ENCODE data around the gene SH3D19. TPM values are rescaled to one million over a fixed set of nuclear protein-coding genes. Genes with fewer than 3 reads are reported as not detected.

Gene SH3D19
- total RNA-seq, 4 donors from 2014 or later, result 117 to 201 (median 130) TPM

DNA sequence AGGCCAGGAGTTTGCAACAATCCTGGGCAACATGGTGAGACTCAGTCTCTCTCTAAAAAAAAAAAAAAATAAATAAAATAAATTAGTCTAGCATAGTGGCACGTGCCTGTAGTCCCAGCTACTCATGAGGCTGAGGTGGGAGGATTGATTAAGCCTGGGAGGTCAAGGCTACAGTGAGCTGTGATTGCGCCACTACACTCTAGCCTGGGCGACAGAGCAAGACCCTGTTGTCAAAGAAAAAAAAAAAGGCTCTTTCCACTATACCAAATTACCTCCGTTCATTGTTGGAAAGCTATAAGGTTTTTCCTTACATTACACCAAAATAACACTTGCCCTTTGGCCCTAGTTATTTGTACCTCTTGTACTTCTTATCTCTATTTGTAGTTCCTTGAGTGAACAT is 58.3 kb downstream of the SH3D19 start:
- no peak overlapping the region for H3K27ac ChIP-seq
- H3K4me3 ChIP-seq, result no peak overlapping the region
- intact Hi-C loops (cut with DNase I; ENCODE audit: low total_unique reads), result no loop called here
- no peaks in the 10 kb centered on the region for H3K36me3 ChIP-seq
- in situ Hi-C loops (cut with MboI; ENCODE audit: low pct_ligation_motif_present in 1 of 4, low pct_unique_long_range_greater_than_20kb in 1 of 4, low sequenced_read_pairs in 3 of 4), result loop anchor here in 1 of 4 donors (25.0 kb wide), 1 partner anchor 95 kb away; no protein-coding TSS in a partner anchor
- no peaks in the 10 kb centered on the region for H3K27me3 ChIP-seq
- WGBS, 2 donors (ENCODE audit: low coverage in 1 of 2), result 73 to 80% methylated on average over 4 of the region's 4 CpGs
- TF ChIP-seq, protein P1, sequence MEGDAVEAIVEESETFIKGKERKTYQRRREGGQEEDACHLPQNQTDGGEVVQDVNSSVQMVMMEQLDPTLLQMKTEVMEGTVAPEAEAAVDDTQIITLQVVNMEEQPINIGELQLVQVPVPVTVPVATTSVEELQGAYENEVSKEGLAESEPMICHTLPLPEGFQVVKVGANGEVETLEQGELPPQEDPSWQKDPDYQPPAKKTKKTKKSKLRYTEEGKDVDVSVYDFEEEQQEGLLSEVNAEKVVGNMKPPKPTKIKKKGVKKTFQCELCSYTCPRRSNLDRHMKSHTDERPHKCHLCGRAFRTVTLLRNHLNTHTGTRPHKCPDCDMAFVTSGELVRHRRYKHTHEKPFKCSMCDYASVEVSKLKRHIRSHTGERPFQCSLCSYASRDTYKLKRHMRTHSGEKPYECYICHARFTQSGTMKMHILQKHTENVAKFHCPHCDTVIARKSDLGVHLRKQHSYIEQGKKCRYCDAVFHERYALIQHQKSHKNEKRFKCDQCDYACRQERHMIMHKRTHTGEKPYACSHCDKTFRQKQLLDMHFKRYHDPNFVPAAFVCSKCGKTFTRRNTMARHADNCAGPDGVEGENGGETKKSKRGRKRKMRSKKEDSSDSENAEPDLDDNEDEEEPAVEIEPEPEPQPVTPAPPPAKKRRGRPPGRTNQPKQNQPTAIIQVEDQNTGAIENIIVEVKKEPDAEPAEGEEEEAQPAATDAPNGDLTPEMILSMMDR (IDR thresholded peaks at IDR 0.05), result no peak
- TF ChIP-seq POLR2A (IDR thresholded peaks at IDR 0.05) (no peak), EP300 (IDR thresholded peaks at IDR 0.05; ENCODE audit: low read depth) (no peak), POLR2AphosphoS5 (IDR thresholded peaks at IDR 0.05) (no peak)
- DNase-seq, result no peak
- H3K4me1 ChIP-seq, result peaks cover 0 to 15% (median 0%) of the 10 kb centered on the region in 4 donors
- no peaks in the 10 kb centered on the region for H3K9me3 ChIP-seq

DNA sequence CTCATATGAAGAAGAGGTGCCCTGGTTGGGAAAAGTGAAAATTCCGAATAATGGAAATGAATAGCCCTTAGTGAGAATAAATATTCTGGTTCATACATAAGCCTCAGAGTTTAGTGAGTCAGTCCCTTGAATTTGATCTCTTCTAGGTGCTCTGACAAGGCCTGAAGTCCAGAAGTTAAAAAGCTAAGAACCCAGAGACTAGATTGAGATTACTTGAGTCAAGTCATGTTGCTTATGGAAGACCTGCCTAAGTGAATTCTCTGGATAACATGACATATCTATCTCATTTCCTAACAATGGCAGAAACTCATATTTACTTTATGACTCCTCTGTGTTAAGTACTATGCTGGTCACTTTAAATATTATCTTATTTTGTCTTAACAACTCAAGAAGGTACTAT is 58.9 kb downstream of the SH3D19 start:
- Histone ChIP-seq H3K4me3 (no peak overlapping the region), H3K9me3 (no peaks in the 10 kb centered on the region), H3K4me1 (peaks cover 0 to 16% (median 0%) of the 10 kb centered on the region in 4 donors), H3K36me3 (no peaks in the 10 kb centered on the region), H3K27me3 (no peaks in the 10 kb centered on the region), H3K27ac (no peak overlapping the region)
- intact Hi-C loops (cut with DNase I; ENCODE audit: low total_unique reads) (no loop called here), in situ Hi-C loops (cut with MboI; ENCODE audit: low pct_ligation_motif_present in 1 of 4, low pct_unique_long_range_greater_than_20kb in 1 of 4, low sequenced_read_pairs in 3 of 4) (loop anchor here in 1 of 4 donors (25.0 kb wide), 1 partner anchor 96 kb away; no protein-coding TSS in a partner anchor)
- WGBS, 2 donors (ENCODE audit: low coverage in 1 of 2), result 81 to 91% methylated on average over 1 of the region's 1 CpG
- DNase-seq, result no peak
- TF ChIP-seq EP300 (IDR thresholded peaks at IDR 0.05; ENCODE audit: low read depth), result no peak
- TF ChIP-seq, protein P1 (IDR thresholded peaks at IDR 0.05), result no peak
- no peak for TF ChIP-seq POLR2A (IDR thresholded peaks at IDR 0.05)

DNA sequence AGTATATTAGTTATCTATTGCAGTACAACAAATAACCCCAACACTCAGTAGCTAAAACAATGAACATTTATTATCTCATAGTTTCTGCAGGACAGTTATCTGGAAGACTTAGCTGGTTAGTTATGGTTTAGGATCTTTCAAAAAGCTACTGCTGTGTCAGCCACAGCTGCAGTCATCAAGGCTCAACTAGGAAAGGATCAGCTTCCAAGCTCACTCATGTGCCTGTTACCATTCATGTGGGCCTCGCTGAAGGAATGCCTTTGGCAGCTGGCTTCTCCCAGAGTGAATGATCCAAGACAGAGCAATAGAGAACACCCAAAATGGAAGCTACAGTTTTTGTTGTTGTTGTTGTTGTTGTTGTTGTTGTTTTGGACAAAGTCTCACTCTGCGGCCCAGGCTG is 62.0 kb downstream of the SH3D19 start:
- WGBS, 2 donors (ENCODE audit: low coverage in 1 of 2), result 92% methylated on average over 2 of the region's 2 CpGs; no CpG with 5 or more reads in 1 of the 2 donors
- intact Hi-C loops (cut with DNase I; ENCODE audit: low total_unique reads), result no loop called here
- no peaks in the 10 kb centered on the region for H3K36me3 ChIP-seq
- no peaks in the 10 kb centered on the region for H3K9me3 ChIP-seq
- no peak overlapping the region for H3K27ac ChIP-seq
- no peaks in the 10 kb centered on the region for H3K27me3 ChIP-seq
- no peak overlapping the region for H3K4me3 ChIP-seq
- DNase-seq, result no peak
- TF ChIP-seq POLR2AphosphoS5 (IDR thresholded peaks at IDR 0.05) (no peak), EP300 (IDR thresholded peaks at IDR 0.05; ENCODE audit: low read depth) (no peak), POLR2A (IDR thresholded peaks at IDR 0.05) (no peak)
- TF ChIP-seq, protein P1 (IDR thresholded peaks at IDR 0.05), result no peak
- H3K4me1 ChIP-seq, result peaks cover 0 to 16% (median 0%) of the 10 kb centered on the region in 4 donors
- in situ Hi-C loops (cut with MboI; ENCODE audit: low pct_ligation_motif_present in 1 of 4, low pct_unique_long_range_greater_than_20kb in 1 of 4, low sequenced_read_pairs in 3 of 4), result loop anchor here in 1 of 4 donors (25.0 kb wide), 1 partner anchor 99 kb away; no protein-coding TSS in a partner anchor

DNA sequence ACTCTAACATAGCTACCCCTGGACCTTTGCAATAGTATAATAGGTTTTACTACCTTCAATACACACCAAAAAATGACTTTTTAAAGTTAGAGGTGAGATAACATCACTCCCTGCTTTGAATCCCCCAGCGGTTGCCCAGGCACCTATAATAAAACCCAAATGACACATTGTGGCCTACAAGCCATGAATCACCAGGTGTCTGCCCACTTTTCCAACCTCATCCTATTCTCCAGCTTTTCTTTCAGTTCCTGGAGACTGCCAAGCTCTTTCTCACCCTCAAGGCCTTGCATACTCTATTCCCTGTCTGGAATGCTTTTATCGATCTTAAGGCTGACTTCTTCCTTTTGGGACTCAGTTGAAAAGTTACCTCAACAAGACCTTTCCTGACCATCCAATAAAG is 64.9 kb downstream of the SH3D19 start:
- no peak overlapping the region for H3K4me3 ChIP-seq
- TF ChIP-seq POLR2AphosphoS5 (IDR thresholded peaks at IDR 0.05) (no peak), EP300 (IDR thresholded peaks at IDR 0.05; ENCODE audit: low read depth) (no peak), POLR2A (IDR thresholded peaks at IDR 0.05) (no peak)
- TF ChIP-seq, protein P1 (IDR thresholded peaks at IDR 0.05), result no peak
- in situ Hi-C loops (cut with MboI; ENCODE audit: low pct_ligation_motif_present in 1 of 4, low pct_unique_long_range_greater_than_20kb in 1 of 4, low sequenced_read_pairs in 3 of 4), result loop anchor here in 1 of 4 donors (25.0 kb wide), 1 partner anchor 102 kb away; no protein-coding TSS in a partner anchor
- H3K9me3 ChIP-seq, result no peaks in the 10 kb centered on the region
- intact Hi-C loops (cut with DNase I; ENCODE audit: low total_unique reads), result no loop called here
- H3K27ac ChIP-seq, result no peak overlapping the region
- H3K27me3 ChIP-seq, result no peaks in the 10 kb centered on the region
- WGBS, 2 donors (ENCODE audit: low coverage in 1 of 2), result 85 to 97% methylated on average over 2 of the region's 2 CpGs
- H3K4me1 ChIP-seq, result peaks cover 0 to 18% (median 0%) of the 10 kb centered on the region in 4 donors
- DNase-seq, result no peak
- H3K36me3 ChIP-seq, result no peaks in the 10 kb centered on the region

All from transverse colon (tissue), 4 donors.